IPS DF 6.9 (cell line): ENCODE measurements around the gene PLB1.

Experiments
- DNase-seq: peaks from one replicate; pipeline ENCODE4 v3.0.0-alpha.2; 2013; ENCODE audit warnings: low read depth, low spot score
- H3K27ac ChIP-seq: one replicate; pipeline ENCODE4 v1.5.1; 2013; ENCODE audit warnings: low read length, control low read depth
- H3K27me3 ChIP-seq: 2 replicates; pipeline ENCODE4 v1.6.1; 2013; ENCODE audit warnings: mild to moderate bottlenecking, low read length; ENCODE audit not compliant: control insufficient read depth, insufficient read depth
- H3K36me3 ChIP-seq: 2 replicates; pipeline ENCODE4 v1.6.1; 2013; ENCODE audit warnings: low read length; ENCODE audit not compliant: control insufficient read depth, insufficient read depth
- H3K4me1 ChIP-seq: 2 replicates; pipeline ENCODE4 v1.6.1; 2013; ENCODE audit warnings: low read length; ENCODE audit not compliant: control insufficient read depth, insufficient read depth
- H3K4me3 ChIP-seq: 2 replicates; pipeline ENCODE4 v1.5.1; 2013; ENCODE audit warnings: mild to moderate bottlenecking, low read length
- H3K9me3 ChIP-seq: 2 replicates; pipeline ENCODE4 v1.6.1; 2013; ENCODE audit warnings: low read length, inconsistent platforms; ENCODE audit not compliant: control insufficient read depth, insufficient read depth
- WGBS: extraction: QIAGEN DNeasy Blood & Tissue Kit; methylation state at CpG from one replicate; pipeline ENCODE4 v1.1.7; 2013; ENCODE audit warnings: mixed read lengths, missing lambda C conversion rate; ENCODE audit not compliant: insufficient read length, insufficient coverage; 5-methylcytosine and 5-hydroxymethylcytosine counted together

Gene PLB1

GRCh38 chr2:28570431-28570830 is 74.6 kb downstream of the PLB1 start:
- no peaks in the 10 kb centered on the region for H3K36me3 ChIP-seq
- no peak overlapping the region for H3K27ac ChIP-seq
- 0 out of 2 replicates have a peak, but pooled peaks cover 2% of the 10 kb centered on the region for H3K4me1 ChIP-seq
- H3K27me3 ChIP-seq, result no peaks in the 10 kb centered on the region
- H3K9me3 ChIP-seq, result no peaks in the 10 kb centered on the region
- H3K4me3 ChIP-seq, result no peak overlapping the region
- WGBS, result no CpG with 5 or more reads among the region's 6 CpGs
- no peak for DNase-seq

- H3K27me3 ChIP-seq, result no peaks in the 10 kb centered on the region
- no peaks in the 10 kb centered on the region for H3K36me3 ChIP-seq
- no peak overlapping the region for H3K4me3 ChIP-seq
- no peak for DNase-seq
- no peaks in the 10 kb centered on the region for H3K9me3 ChIP-seq
- H3K27ac ChIP-seq, result no peak overlapping the region
- no CpG with 5 or more reads among the region's 5 CpGs for WGBS
- no peaks in the 10 kb centered on the region for H3K4me1 ChIP-seq
These were observed 80.9 kb downstream of the PLB1 start for GRCh38 chr2:28576714-28577113.

GRCh38 chr2:28577791-28578680 is 82.2 kb downstream of the PLB1 start:
- Histone ChIP-seq H3K36me3 (no peaks in the 10 kb centered on the region), H3K4me3 (no peak overlapping the region), H3K27me3 (no peaks in the 10 kb centered on the region), H3K27ac (no peak overlapping the region), H3K4me1 (0 out of 2 replicates have a peak, but pooled peaks cover 2% of the 10 kb centered on the region), H3K9me3 (no peaks in the 10 kb centered on the region)
- no peak for DNase-seq
- WGBS, result no CpG with 5 or more reads among the region's 16 CpGs

- no peak for DNase-seq
- Histone ChIP-seq H3K9me3 (no peaks in the 10 kb centered on the region), H3K4me3 (no peak overlapping the region), H3K27me3 (no peaks in the 10 kb centered on the region), H3K36me3 (no peaks in the 10 kb centered on the region), H3K4me1 (0 out of 2 replicates have a peak, but pooled peaks cover 2% of the 10 kb centered on the region), H3K27ac (no peak overlapping the region)
- WGBS, result no CpG with 5 or more reads among the region's 2 CpGs
These were observed 82.9 kb downstream of the PLB1 start for GRCh38 chr2:28578774-28579173.

GRCh38 chr2:28579606-28580005 is 83.7 kb downstream of the PLB1 start:
- no CpG with 5 or more reads among the region's 3 CpGs for WGBS
- Histone ChIP-seq H3K9me3 (no peaks in the 10 kb centered on the region), H3K27me3 (no peaks in the 10 kb centered on the region), H3K4me1 (peaks cover 4% of the 10 kb centered on the region; the same call in 1 of the 2 replicates), H3K36me3 (no peaks in the 10 kb centered on the region), H3K4me3 (no peak overlapping the region), H3K27ac (no peak overlapping the region)
- DNase-seq, result no peak

GRCh38 chr2:28580078-28580477 is 84.2 kb downstream of the PLB1 start:
- no CpG with 5 or more reads among the region's 5 CpGs for WGBS
- Histone ChIP-seq H3K36me3 (no peaks in the 10 kb centered on the region), H3K9me3 (no peaks in the 10 kb centered on the region), H3K4me3 (no peak overlapping the region), H3K27me3 (no peaks in the 10 kb centered on the region), H3K27ac (no peak overlapping the region), H3K4me1 (peaks cover 4% of the 10 kb centered on the region; the same call in 1 of the 2 replicates)
- DNase-seq, result no peak

GRCh38 chr2:28581312-28581711 is 85.5 kb downstream of the PLB1 start:
- no peak for DNase-seq
- Histone ChIP-seq H3K36me3 (no peaks in the 10 kb centered on the region), H3K27ac (no peak overlapping the region), H3K4me3 (no peak overlapping the region), H3K4me1 (peaks cover 4% of the 10 kb centered on the region; the same call in 1 of the 2 replicates), H3K9me3 (no peaks in the 10 kb centered on the region), H3K27me3 (no peaks in the 10 kb centered on the region)
- WGBS, result no CpG with 5 or more reads among the region's 4 CpGs

GRCh38 chr2:28582152-28582551 is 86.3 kb downstream of the PLB1 start:
- no peaks in the 10 kb centered on the region for H3K9me3 ChIP-seq
- no peak overlapping the region for H3K27ac ChIP-seq
- no peak for DNase-seq
- H3K27me3 ChIP-seq, result no peaks in the 10 kb centered on the region
- H3K4me3 ChIP-seq, result no peak overlapping the region
- H3K36me3 ChIP-seq, result no peaks in the 10 kb centered on the region
- peaks cover 4% of the 10 kb centered on the region; the same call in 1 of the 2 replicates for H3K4me1 ChIP-seq
- WGBS, result no CpG with 5 or more reads among the region's 6 CpGs

- DNase-seq, result no peak
- no peaks in the 10 kb centered on the region for H3K9me3 ChIP-seq
- H3K4me1 ChIP-seq, result peaks cover 4% of the 10 kb centered on the region; the same call in 1 of the 2 replicates
- H3K27me3 ChIP-seq, result no peaks in the 10 kb centered on the region
- H3K36me3 ChIP-seq, result no peaks in the 10 kb centered on the region
- H3K27ac ChIP-seq, result no peak overlapping the region
- no CpG with 5 or more reads among the region's 5 CpGs for WGBS
- H3K4me3 ChIP-seq, result no peak overlapping the region
These were observed 86.7 kb downstream of the PLB1 start for GRCh38 chr2:28582595-28582994.

- Histone ChIP-seq H3K27me3 (no peaks in the 10 kb centered on the region), H3K36me3 (no peaks in the 10 kb centered on the region), H3K4me1 (peaks cover 4% of the 10 kb centered on the region; the same call in 1 of the 2 replicates), H3K27ac (no peak overlapping the region), H3K4me3 (no peak overlapping the region), H3K9me3 (no peaks in the 10 kb centered on the region)
- WGBS, result no CpG with 5 or more reads among the region's 10 CpGs
- DNase-seq, result no peak
These were observed 88.2 kb downstream of the PLB1 start for GRCh38 chr2:28583899-28584553.
